CD4-positive, alpha-beta T cell (primary cell): ENCODE measurements around the gene ZNF536. TPM values are rescaled to one million over a fixed set of nuclear protein-coding genes. Genes with fewer than 3 reads are reported as not detected.

Experiments
- ATAC-seq: fragments of 200-7000 bp; cut with Tn5 transposase; one replicate; pipeline ENCODE4 v1.10.0; 2022; ENCODE audit warnings: mild to moderate bottlenecking; ENCODE audit not compliant: poor library complexity
- CTCF ChIA-PET: fragments of 350-600 bp; sonication (Branson Sonifier 250); formaldehyde crosslinking; loops from one replicate; lab custom pipeline; 2021; ENCODE audit warnings: antibody characterized with exemption, inconsistent platforms; lab: Charles Lee
- POLR2A ChIA-PET: fragments of 350-600 bp; sonication (Branson Sonifier 250); formaldehyde crosslinking; loops from one replicate; lab custom pipeline; 2021; ENCODE audit warnings: antibody characterized with exemption, inconsistent platforms; lab: Charles Lee
- DNase-seq, 14 experiments: peaks; one replicate each; pipeline ENCODE4 v3.0.0-alpha.2; 2013 to 2020; ENCODE audit warnings: mixed read lengths in 2 of 14
- H3K27ac ChIP-seq, 2 donors: one replicate each; pipeline versions ENCODE4 v1.5.1 to v1.7.0; 2013; ENCODE audit warnings: low read length in 2 of 2, low read depth in 1 of 2, mild to moderate bottlenecking in 1 of 2
- H3K27me3 ChIP-seq, 2 experiments: 1 replicate in 1 of 2; 2 replicates in 1 of 2; pipeline versions ENCODE4 v1.6.1 to v1.7.0; 2013; ENCODE audit warnings: low read length in 2 of 2, control low read depth in 1 of 2, mild to moderate bottlenecking in 1 of 2, moderate library complexity in 1 of 2; ENCODE audit not compliant: insufficient read depth in 2 of 2, control insufficient read depth in 1 of 2
- H3K36me3 ChIP-seq: one replicate; pipeline ENCODE4 v1.6.1; 2013; ENCODE audit warnings: low read length, control low read depth; ENCODE audit not compliant: insufficient read depth
- H3K4me1 ChIP-seq: one replicate; pipeline ENCODE4 v1.6.1; 2013; ENCODE audit warnings: low read length, control low read depth; ENCODE audit not compliant: insufficient read depth
- H3K4me3 ChIP-seq: one replicate; pipeline ENCODE4 v1.5.1; 2013; ENCODE audit warnings: mild to moderate bottlenecking, low read length, moderate library complexity
- H3K9me3 ChIP-seq, 2 experiments: 1 replicate in 1 of 2; 2 replicates in 1 of 2; pipeline versions ENCODE4 v1.6.1 to v1.7.0; 2013; ENCODE audit warnings: low read length in 2 of 2, mild to moderate bottlenecking in 2 of 2, control low read depth in 1 of 2, moderate library complexity in 1 of 2; ENCODE audit not compliant: control insufficient read depth in 1 of 2, insufficient read depth in 1 of 2
- H3K27ac Mint-ChIP-seq: one replicate; pipeline ENCODE4 v1.8.0; 2020; ENCODE audit warnings: mixed read lengths
- H3K27me3 Mint-ChIP-seq: one replicate; pipeline ENCODE4 v1.8.0; 2021; ENCODE audit warnings: mixed read lengths
- H3K36me3 Mint-ChIP-seq: one replicate; pipeline ENCODE4 v1.8.0; 2021; ENCODE audit warnings: low read depth, mixed read lengths
- H3K4me1 Mint-ChIP-seq: one replicate; pipeline ENCODE4 v1.8.0; 2021; ENCODE audit warnings: low read depth, mixed read lengths
- H3K4me3 Mint-ChIP-seq: one replicate; pipeline ENCODE4 v1.8.0; 2020; ENCODE audit warnings: mild to moderate bottlenecking, mixed read lengths
- H3K9me3 Mint-ChIP-seq: one replicate; pipeline ENCODE4 v1.8.0; 2020; ENCODE audit warnings: mixed read lengths
- intact Hi-C, 2 experiments: fragments of 100-400 bp; cut with DNase I in 1 of 2; cut with micrococcal nuclease in 1 of 2; formaldehyde crosslinking; loops; one replicate each; pipeline versions ENCODE4 v1.15.1 to v1.9.0; 2023 to 2025; cut with DNase I, micrococcal nuclease
- total RNA-seq, 174 experiments: library from RNA in 2 of 174; stranded (reverse) in 2 of 174; gene quantifications; one replicate each; pipeline ENCODE4 v1.2.3 and lab custom pipeline; 2021 to 2026
- TF ChIP-seq, protein P1 (sequence below): fragments of 200-600 bp; IDR thresholded peaks from one replicate; pipeline ENCODE4 v1.8.0; 2022; ENCODE audit warnings: antibody characterized with exemption, mild to moderate bottlenecking

The ZNF536 gene
- total RNA-seq, 2 experiments from 2014 or later = not detected

DNA sequence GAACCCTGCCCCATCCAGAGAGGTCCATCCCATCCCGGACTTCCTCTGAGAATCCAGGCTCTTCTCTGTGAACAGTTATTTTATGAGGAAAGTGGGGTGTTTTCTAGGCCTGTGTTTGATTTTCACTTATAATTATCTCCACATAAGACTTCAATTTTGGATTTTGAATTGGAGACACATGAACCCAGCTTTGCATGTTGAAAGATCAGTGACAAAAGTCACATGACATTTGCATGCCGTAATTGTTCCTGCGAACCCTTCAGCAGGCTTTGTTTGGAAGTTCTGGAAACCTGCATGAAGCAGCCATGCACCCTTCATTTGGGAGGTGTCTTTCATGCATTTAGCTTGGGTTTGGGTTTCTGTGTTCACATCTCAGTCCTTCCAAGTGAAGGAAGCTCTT lies 44.9 kb upstream of the ZNF536 start:
- H3K36me3 Mint-ChIP-seq = no peaks in the 10 kb centered on the region
- TF ChIP-seq, protein P1, sequence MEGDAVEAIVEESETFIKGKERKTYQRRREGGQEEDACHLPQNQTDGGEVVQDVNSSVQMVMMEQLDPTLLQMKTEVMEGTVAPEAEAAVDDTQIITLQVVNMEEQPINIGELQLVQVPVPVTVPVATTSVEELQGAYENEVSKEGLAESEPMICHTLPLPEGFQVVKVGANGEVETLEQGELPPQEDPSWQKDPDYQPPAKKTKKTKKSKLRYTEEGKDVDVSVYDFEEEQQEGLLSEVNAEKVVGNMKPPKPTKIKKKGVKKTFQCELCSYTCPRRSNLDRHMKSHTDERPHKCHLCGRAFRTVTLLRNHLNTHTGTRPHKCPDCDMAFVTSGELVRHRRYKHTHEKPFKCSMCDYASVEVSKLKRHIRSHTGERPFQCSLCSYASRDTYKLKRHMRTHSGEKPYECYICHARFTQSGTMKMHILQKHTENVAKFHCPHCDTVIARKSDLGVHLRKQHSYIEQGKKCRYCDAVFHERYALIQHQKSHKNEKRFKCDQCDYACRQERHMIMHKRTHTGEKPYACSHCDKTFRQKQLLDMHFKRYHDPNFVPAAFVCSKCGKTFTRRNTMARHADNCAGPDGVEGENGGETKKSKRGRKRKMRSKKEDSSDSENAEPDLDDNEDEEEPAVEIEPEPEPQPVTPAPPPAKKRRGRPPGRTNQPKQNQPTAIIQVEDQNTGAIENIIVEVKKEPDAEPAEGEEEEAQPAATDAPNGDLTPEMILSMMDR = no peak
- Histone ChIP-seq H3K4me3 (no peak overlapping the region), H3K9me3 (peaks cover 0 to 10% of the 10 kb centered on the region in 2 experiments), H3K4me1 (no peaks in the 10 kb centered on the region), H3K27me3 (no peaks in the 10 kb centered on the region), H3K36me3 (no peaks in the 10 kb centered on the region), H3K27ac (no peak overlapping the region)
- no peak overlapping the region for H3K27ac Mint-ChIP-seq
- peaks cover 5% of the 10 kb centered on the region for H3K27me3 Mint-ChIP-seq
- POLR2A ChIA-PET = no interaction called here
- H3K9me3 Mint-ChIP-seq = no peaks in the 10 kb centered on the region
- no peak for ATAC-seq
- no peak for DNase-seq
- H3K4me3 Mint-ChIP-seq = no peak overlapping the region
- no peaks in the 10 kb centered on the region for H3K4me1 Mint-ChIP-seq
- intact Hi-C loops = no loop called here
- CTCF ChIA-PET = no interaction called here

DNA sequence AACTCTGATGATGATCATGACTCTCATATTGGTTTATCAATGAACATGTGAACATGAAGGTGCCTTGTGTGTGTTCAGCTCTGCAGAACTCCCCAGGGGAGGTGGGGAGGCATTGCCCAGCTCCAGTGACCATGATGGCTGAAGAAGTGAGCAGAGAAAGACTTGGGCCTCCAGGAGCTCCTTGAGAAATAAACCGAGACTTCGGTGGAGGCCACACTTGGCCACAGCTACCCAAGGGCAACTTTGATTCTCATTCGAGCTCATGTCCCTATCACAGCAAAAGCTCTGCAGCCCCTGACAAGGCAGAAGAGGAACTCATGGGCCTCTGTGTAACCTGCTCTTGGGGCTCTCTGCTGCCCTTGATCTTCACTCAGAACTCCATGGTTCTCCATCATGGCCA lies 44.1 kb upstream of the ZNF536 start:
- ChIA-PET POLR2A (no interaction called here), CTCF (no interaction called here)
- TF ChIP-seq, protein P1 = no peak
- ATAC-seq = no peak
- no peak for DNase-seq
- no peaks in the 10 kb centered on the region for H3K27me3 ChIP-seq
- H3K9me3 Mint-ChIP-seq = no peaks in the 10 kb centered on the region
- no peak overlapping the region for H3K27ac Mint-ChIP-seq
- H3K9me3 ChIP-seq = peaks cover 0 to 10% of the 10 kb centered on the region in 2 experiments
- H3K4me1 Mint-ChIP-seq = no peaks in the 10 kb centered on the region
- H3K27ac ChIP-seq = no peak overlapping the region
- H3K4me3 ChIP-seq = no peak overlapping the region
- no peak overlapping the region for H3K4me3 Mint-ChIP-seq
- no peaks in the 10 kb centered on the region for H3K36me3 Mint-ChIP-seq
- intact Hi-C loops = no loop called here
- H3K27me3 Mint-ChIP-seq = peaks cover 5% of the 10 kb centered on the region
- H3K4me1 ChIP-seq = no peaks in the 10 kb centered on the region
- H3K36me3 ChIP-seq = no peaks in the 10 kb centered on the region

DNA sequence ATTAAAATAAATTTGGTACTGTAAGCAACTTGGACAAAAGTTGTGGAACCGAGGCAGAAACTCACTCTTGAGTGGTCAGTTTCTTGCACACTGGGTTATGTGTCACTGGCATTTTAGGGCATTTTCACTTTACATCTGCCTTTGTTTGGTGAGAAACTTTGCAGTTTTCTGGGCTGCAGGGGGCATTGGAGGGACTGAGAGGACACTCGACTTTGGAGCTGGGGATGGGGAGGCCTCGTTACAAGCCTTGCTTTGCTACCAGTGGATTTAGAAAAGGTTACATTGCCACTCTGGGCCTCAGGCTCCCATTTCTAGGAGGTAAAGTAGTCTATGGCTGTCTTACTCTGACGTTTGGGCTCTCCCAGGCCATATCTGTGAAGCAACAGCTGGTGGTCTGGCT lies 41.9 kb upstream of the ZNF536 start:
- H3K27ac Mint-ChIP-seq = no peak overlapping the region
- no peaks in the 10 kb centered on the region for H3K4me1 Mint-ChIP-seq
- Histone ChIP-seq H3K27ac (no peak overlapping the region), H3K36me3 (no peaks in the 10 kb centered on the region), H3K4me1 (no peaks in the 10 kb centered on the region), H3K9me3 (peaks cover 0 to 11% of the 10 kb centered on the region in 2 experiments), H3K27me3 (no peaks in the 10 kb centered on the region), H3K4me3 (no peak overlapping the region)
- H3K4me3 Mint-ChIP-seq = no peak overlapping the region
- TF ChIP-seq, protein P1 = no peak
- no peaks in the 10 kb centered on the region for H3K36me3 Mint-ChIP-seq
- H3K27me3 Mint-ChIP-seq = peaks cover 5% of the 10 kb centered on the region
- no peaks in the 10 kb centered on the region for H3K9me3 Mint-ChIP-seq
- intact Hi-C loops = no loop called here
- DNase-seq (no peak), ATAC-seq (no peak)
- CTCF ChIA-PET = no interaction called here
- POLR2A ChIA-PET = no interaction called here
